COLO668 (cell line): ENCODE results near the gene TMEM201.
A peak's percentile ranks its signal among the peaks of the same experiment; 100 is the strongest.
"Not testable (repeated sequence)": the region's sequence is repeated elsewhere in the genome, so short reads cannot be mapped to it uniquely, and the experiment has no call there.

ENCODE experiments used
- DNase-seq: peaks from one replicate; lab custom pipeline; 2025; ENCODE audit not compliant: unreplicated experiment; lab: John Stamatoyannopoulos, UW

Gene TMEM201, protein sequence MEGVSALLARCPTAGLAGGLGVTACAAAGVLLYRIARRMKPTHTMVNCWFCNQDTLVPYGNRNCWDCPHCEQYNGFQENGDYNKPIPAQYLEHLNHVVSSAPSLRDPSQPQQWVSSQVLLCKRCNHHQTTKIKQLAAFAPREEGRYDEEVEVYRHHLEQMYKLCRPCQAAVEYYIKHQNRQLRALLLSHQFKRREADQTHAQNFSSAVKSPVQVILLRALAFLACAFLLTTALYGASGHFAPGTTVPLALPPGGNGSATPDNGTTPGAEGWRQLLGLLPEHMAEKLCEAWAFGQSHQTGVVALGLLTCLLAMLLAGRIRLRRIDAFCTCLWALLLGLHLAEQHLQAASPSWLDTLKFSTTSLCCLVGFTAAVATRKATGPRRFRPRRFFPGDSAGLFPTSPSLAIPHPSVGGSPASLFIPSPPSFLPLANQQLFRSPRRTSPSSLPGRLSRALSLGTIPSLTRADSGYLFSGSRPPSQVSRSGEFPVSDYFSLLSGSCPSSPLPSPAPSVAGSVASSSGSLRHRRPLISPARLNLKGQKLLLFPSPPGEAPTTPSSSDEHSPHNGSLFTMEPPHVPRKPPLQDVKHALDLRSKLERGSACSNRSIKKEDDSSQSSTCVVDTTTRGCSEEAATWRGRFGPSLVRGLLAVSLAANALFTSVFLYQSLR

DNA sequence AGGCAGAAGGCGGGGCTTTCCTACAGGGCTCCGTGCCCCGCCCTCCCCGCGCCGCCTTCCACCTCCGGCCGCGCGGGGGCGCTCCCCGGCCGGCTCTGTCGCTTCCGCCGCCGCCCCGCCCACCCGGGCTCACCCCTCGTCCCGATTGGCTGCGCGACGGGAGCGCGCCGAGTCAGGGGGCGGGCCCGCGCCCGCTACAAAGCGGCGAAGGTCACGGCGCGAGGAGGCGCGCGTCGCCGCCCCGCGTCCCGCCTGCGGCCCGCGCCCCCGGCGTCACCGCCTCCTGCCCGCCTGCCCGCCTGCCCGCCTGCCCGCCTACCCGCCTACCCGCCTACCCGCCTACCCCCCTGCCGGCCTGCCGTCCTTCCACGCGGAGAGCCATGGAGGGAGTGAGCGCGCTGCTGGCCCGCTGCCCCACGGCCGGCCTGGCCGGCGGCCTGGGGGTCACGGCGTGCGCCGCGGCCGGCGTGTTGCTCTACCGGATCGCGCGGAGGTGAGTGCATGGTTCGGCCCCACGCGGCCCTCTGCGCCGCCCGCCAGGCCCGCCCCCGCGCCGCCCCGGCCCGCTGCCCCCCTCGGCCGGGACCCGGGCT, at the start of gene TMEM201:
TSS of gene TMEM201 (plus strand) at position 361 of the 593 bp plus-strand sequence. CDS start at position 381, 20 bp downstream.
- DNase-seq, result peak; percentile 100

DNA sequence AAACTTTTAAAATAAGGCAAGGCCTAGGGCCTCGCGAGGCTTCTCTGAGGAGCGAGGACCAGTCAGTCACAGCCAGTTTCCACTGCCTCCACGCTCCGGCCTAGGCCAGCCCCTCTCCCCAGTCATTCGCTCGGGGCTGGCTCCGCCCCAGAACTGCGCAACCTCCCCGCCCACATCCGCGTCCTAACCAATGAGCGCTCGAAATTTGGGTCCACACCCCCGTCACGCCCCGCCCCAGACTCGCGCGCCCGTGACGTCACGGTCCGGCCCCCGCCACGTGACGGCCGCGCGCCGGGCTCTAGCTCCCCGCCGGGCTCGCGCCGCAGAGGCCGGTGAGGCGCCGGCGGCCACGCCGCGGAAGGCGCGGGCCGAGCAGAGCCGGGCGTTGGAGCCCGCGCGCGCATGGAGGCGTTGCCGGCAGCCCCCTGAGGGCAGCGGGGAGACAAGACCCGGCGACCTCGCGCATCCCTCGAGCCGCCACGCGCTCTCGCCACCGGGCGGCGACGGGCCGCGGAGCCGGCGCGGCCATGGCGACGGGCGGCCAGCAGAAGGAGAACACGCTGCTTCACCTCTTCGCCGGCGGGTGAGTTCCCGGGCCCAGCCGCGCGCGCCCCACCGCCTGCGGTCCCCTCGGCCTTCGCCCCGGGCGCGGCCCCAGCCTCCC, 49.4 kb upstream of the TMEM201 start, which contains the start of gene SLC25A33:
TSS of gene SLC25A33 (plus strand) at position 301 of the 664 bp plus-strand sequence. CDS start at position 528, 227 bp downstream.
- peak; percentile 100 for DNase-seq

DNA sequence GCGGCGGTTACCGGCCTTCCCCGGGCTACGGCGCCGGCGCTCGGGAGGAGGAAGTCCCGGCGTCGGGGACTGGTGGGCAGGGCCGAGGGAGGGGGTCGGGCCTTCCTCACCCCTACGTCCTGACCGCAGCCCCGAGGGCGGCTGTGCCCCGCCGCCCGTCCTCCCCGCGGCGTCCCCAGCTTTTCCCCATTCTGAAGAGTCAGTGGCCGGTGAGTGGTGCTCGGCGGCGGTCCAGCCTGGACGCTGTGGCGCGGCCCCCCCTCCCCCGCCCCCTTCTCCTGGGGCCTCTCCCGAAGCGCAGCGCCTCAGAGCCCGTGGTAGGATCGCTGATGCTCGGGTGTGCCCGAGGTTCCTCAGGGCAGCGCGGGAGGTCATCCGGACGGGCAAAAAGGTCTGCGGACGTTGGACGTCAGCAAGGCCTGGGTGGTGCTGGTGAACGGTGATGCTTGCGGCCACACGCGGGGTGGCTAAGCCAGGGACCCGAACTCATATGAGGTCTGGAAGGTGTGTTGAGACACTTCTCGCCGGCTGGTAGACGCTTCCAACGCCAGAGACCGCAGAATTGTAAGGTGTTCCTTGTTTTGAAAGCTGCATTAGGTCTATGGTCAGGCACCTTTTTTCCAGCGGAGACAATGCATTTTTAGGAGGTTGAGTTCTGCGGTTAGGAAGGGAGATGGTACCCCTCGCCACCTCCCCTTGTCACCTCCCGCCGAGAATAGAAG, 48.7 kb upstream of the TMEM201 start:
- DNase-seq, result peak; percentile 89

DNA sequence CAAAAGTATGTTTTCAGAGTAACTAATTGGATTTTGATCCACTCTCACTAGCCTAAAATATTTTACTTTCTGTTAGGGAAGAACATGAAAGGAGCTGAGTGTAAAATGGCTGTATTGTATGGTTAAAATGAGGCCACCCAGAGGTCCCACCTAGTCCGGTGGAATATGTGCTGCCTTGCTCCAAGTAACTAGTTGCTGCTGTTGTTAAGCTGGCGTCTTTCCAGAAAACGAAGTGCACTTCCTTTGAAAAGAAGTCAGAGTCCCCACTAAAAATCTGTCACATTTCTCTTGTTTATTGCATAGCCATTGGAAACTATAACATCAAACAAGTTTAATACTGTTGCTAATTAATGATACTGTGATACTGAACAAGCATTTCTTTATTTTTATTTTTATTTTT, 46.3 kb upstream of the TMEM201 start:
- DNase-seq, result no peak

GRCh38 chr1:9544926-9545325, 43.8 kb upstream of the TMEM201 start:
- no peak for DNase-seq

- DNase-seq, result no peak
Measured at GRCh38 chr1:9549955-9550546, 38.7 kb upstream of the TMEM201 start.

GRCh38 chr1:9551984-9552383, 36.7 kb upstream of the TMEM201 start:
- DNase-seq, result no peak

DNA sequence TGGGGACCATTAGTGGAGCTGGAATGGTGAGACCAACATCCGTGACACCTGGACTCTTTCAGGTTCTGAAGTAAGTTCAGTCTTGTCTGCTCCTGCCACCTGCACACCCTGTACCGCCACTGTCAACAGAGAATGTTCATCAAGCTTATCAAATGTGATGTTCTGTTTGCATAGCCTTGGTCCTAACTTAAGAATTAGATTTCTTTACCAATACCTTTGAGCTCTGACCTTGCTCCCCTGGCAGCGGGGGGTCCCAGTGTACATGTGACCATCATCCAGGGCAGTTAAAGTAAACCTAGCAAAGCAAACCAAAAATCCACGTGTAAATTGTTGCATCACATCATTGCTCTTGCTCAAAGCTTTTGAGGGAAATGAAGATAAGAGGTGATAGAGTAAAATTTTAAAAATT, 35.0 kb upstream of the TMEM201 start:
- no peak for DNase-seq

DNA sequence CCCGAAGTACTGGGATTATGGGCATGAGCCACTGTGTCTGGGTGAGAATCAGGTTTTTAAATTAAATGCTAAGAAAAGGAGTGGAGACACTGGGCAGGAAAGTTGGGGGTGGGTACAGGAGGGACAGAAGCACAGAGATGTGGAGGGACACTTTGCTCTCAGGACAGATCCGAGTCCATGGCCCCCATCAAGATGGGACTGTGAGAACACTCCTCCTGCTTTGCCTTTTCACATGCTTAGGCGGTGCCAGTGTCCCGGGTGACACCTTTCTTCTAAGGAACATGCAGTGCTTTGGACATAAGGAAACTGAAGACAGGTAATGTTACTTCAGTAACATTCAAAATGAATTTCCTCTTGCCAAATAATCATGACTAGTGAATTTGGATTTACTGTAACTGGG, 32.8 kb upstream of the TMEM201 start:
- DNase-seq, result no peak

DNA sequence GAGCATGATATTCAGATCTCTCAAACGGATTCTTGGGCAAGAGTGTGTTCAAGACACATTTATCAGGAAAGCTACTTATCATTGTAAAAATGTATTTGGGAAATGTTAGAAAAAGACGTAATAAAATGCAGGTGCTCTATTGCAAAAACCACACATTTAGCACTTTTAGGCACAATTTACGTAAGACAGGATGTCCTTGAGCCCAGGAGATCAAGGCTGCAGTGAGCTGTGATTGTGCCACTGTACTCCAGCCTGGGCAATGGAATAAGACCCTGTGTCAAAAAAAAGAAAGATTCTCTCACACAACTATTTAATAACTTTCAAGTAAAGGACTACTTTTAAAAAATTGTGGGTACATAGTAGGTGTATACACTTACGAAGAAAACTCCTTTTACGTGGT, 31.1 kb upstream of the TMEM201 start:
- DNase-seq, result no peak

GRCh38 chr1:9558271-9558945, 30.3 kb upstream of the TMEM201 start:
- DNase-seq, result no peak

DNA sequence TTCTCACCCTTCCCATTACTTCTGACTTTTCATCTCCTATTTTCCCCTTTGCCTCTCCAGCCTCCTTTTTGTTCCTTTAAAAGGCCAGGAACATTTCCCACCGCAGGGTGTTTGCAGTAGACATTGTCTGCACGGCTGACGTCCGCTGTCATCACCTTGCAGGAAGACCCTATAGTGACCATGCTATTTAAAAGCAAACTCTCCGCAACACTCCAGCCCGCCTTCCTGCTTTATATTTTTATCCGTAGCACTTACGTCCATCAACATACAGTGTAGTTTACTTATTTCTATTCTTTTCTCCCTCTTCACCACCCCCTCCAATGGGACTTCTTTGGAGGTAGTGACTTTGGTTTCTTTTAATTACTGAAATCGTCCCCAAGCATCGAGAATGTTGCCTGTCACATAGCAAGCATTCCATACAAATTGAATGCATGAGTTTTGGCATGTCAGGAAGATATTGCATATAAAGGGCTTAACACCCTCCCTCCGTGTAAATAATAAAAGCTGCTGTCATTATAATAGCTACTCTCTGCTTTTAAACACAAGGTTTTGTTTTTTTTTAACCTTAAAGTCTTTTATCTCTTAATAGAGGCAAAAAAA, 29.7 kb upstream of the TMEM201 start:
- DNase-seq, result no peak

- DNase-seq, result no peak
Measured at GRCh38 chr1:9559673-9560072, 29.0 kb upstream of the TMEM201 start.

DNA sequence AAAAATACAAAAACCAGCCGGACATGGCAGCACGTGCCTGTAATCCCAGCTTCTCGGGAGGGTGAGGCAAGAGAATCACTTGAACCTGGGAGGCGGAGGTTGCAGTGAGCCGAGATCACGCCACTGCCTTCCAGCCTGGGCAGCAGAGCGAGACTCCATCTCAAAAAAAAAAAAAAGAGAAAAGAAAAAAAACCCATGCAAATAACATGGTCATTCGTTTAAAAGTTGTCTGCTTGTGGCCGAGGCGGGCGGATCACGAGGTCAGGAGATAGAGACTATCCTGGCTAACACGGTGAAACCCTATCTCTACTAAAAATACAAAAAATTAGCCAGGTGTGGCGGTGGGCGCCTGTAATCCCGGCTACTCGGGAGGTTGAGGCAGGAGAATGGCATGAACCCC, 28.6 kb upstream of the TMEM201 start:
- not testable (repeated sequence) for DNase-seq

GRCh38 chr1:9561429-9561828, 27.3 kb upstream of the TMEM201 start:
- DNase-seq, result no peak

GRCh38 chr1:9569267-9569666, 19.4 kb upstream of the TMEM201 start:
- DNase-seq, result no peak

DNA sequence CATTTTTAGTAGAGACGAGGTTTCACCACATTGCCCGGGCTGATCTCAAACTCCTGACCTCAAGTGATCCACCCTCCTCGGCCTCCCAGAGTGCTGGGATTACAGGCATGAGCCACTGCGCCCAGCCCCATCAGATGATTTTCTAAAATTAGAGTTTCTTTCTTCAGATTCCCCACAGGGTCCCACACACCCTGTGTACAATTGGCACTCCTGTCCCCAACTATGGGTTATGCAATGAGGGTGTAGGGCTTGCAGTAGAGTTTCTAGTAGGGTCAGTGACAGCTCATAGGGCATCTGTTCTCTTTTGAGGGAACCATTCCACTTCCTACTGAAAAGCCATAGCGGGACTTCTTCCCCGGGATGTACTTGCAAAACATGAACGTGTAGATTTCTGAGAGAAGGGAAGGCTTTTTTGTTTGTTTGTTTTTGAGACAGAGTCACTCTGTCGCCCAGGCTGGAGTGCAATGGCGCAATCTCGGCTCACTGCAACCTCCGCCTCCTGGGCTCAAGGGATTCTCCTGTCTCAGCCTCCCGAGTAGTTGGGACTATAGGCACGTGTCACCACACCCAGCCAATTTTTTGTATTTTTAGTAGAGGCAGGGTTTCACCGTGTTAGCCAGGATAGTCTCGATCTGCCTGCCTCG, 17.7 kb upstream of the TMEM201 start:
- not testable (repeated sequence) for DNase-seq

GRCh38 chr1:9573723-9574122, 15.0 kb upstream of the TMEM201 start:
- DNase-seq, result no peak

DNA sequence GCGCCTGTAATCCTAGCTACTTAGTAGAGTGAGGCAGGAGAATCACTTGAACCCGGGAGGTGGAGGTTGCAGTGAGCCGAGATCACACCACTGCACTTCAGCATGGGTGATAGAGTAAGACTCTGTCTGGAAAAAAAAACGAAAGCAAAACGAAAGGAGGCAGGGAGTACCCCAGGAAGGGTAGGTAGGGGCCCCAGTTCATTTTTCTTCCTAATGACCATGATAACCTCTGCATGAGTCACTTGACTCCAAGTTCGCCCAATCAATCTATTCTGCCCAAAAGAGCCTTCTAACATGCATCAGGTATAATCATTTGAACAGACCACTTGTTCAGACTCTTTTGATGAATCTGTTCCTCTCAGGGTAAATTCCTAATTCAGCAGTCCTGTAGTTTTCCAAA, 13.2 kb upstream of the TMEM201 start:
- DNase-seq, result no peak
